ENCODE measurements around the gene CDC14A. TPM values are rescaled to one million over a fixed set of nuclear protein-coding genes. Genes with fewer than 3 reads are reported as not detected.

Gene CDC14A
- total and polyA plus RNA-seq, 2 of the 8 experiments (the other 6 are each of a cell fraction or from before 2014, with no cell fraction given) = 3.2 to 8.9 TPM

DNA sequence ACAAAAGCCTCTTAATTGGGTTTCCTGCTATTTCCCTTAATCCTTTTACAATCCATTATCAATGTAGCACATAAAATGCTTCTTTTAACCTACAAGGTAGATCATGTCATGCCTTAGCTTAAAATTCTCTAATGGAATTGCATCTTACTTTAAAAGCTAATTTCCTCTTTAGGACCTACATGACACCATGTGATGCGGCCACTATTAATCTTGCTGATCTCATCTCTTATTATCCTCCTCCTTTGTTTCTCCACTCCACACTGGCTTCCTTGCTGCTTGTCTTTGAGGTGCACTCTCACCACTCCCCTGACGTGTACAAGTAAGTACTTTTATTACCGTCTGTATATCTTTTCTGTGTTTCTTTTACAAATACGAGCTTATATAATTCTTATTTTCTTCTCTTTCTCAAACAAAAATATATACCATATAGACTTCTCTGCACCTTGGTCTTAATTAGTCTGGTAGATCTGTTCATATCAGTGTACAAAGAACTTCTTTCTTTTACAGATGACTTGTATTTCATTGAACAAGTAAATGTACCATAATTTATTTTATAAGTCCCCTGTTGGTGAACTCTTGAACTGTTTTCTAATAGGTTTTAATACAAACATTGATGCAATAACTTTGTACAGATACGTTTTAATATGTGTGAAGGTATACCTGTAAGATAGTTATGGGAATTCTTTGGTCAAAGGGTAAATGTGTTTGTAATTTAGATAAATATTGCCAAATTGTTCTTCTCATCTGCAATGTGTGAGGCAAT, 213.8 kb downstream of the CDC14A start:
- H3K79me1 ChIP-seq (ENCODE audit: low read depth, low read length) = no peaks in the 10 kb centered on the region
- no peaks in the 10 kb centered on the region for H3K36me3 ChIP-seq (ENCODE audit: control insufficient read depth in 2 of 4, insufficient read depth in 4 of 4, low read length in 3 of 4)
- no peak overlapping the region for H2BK120ac ChIP-seq (replicated peaks; ENCODE audit: low read depth, low read length)
- no peak overlapping the region for H4K5ac ChIP-seq (ENCODE audit: insufficient read length, low read depth, low read length)
- POLR2A ChIA-PET (ENCODE audit: partially characterized antibody) = no interaction called here
- no peak for DNase-seq (ENCODE audit: low read depth in 1 of 2, low spot score in 2 of 2)
- H3K27ac ChIP-seq (ENCODE audit: low read depth, low read length) = no peak overlapping the region
- H3K4me2 ChIP-seq (ENCODE audit: insufficient read depth in 1 of 2, low read depth in 2 of 2, low read length in 2 of 2) = no peak overlapping the region
- no peaks in the 10 kb centered on the region for H3K23me2 ChIP-seq (ENCODE audit: low read depth, low read length)
- FAIRE-seq = no peak
- no peak overlapping the region for H2AK5ac ChIP-seq (ENCODE audit: low read depth, low read length)
- no peaks in the 10 kb centered on the region for H3K27me3 ChIP-seq (replicated peaks in 1 of 4; ENCODE audit: control insufficient read depth in 3 of 4, extremely low read depth in 1 of 4, insufficient read depth in 3 of 4, low read length in 3 of 4)
- no peak overlapping the region for H3K4me3 ChIP-seq (ENCODE audit: extremely low read depth in 1 of 4, insufficient read depth in 2 of 4, low read depth in 3 of 4, low read length in 4 of 4)
- H3K4ac ChIP-seq (replicated peaks; ENCODE audit: insufficient read length, low read depth, low read length) = no peak overlapping the region
- CTCF ChIA-PET (ENCODE audit: partially characterized antibody) = interaction anchor here (1.0 to 1.5 kb wide), 2 partner anchors 10 to 254 kb away, joined by 3 read pairs; no protein-coding TSS in a partner anchor
- no peak overlapping the region for H2BK20ac ChIP-seq (ENCODE audit: low read length)
- H2BK5ac ChIP-seq (ENCODE audit: low read depth, low read length) = no peak overlapping the region
- H2BK15ac ChIP-seq (ENCODE audit: low read length) = no peak overlapping the region
- no peak overlapping the region for H3K23ac ChIP-seq (ENCODE audit: insufficient read length)
- H3K79me2 ChIP-seq (ENCODE audit: control insufficient read depth in 1 of 2, insufficient read depth in 2 of 2, low read length in 2 of 2) = no peaks in the 10 kb centered on the region
- H2BK12ac ChIP-seq (ENCODE audit: low read depth, low read length) = no peak overlapping the region
- no peaks in the 10 kb centered on the region for H4K20me1 ChIP-seq (replicated peaks in 1 of 2; ENCODE audit: control insufficient read depth in 1 of 2, insufficient read depth in 2 of 2, low read length in 2 of 2)
- no peak for TF ChIP-seq NANOG (IDR thresholded peaks at IDR 0.05; ENCODE audit: insufficient read depth, low read depth, low read length, poor library complexity, severe bottlenecking)
- no peak overlapping the region for H3K56ac ChIP-seq (replicated peaks; ENCODE audit: insufficient read length, low read depth, low read length)
- no peak overlapping the region for H3K9ac ChIP-seq (replicated peaks in 1 of 4; ENCODE audit: extremely low read depth in 1 of 4, low read depth in 3 of 4, low read length in 3 of 4)
- no peaks in the 10 kb centered on the region for H3K9me3 ChIP-seq (ENCODE audit: insufficient read depth in 2 of 2, low read depth in 1 of 2, low read length in 1 of 2)
- H3K14ac ChIP-seq (ENCODE audit: insufficient read length) = no peak overlapping the region
- H2AFZ ChIP-seq (ENCODE audit: low read length) = no peak overlapping the region
- WGBS, 2 experiments (ENCODE audit: extremely low coverage in 1 of 2, insufficient coverage in 1 of 2, insufficient read length in 1 of 2, insufficient replicate concordance in 2 of 2, low coverage in 1 of 2, low lambda C conversion rate in 2 of 2, missing lambda C conversion rate in 1 of 2) = 81 to 100% methylated on average over 1 to 5 of the region's 5 CpGs
- H3K18ac ChIP-seq (ENCODE audit: extremely low read depth, low read length) = no peak overlapping the region
- H3K4me1 ChIP-seq (replicated peaks in 1 of 4; ENCODE audit: control insufficient read depth in 3 of 4, insufficient read depth in 4 of 4, low read length in 3 of 4) = no peaks in the 10 kb centered on the region
- no peak overlapping the region for H4K91ac ChIP-seq (replicated peaks; ENCODE audit: insufficient read length, low read length)
- no peak overlapping the region for H4K8ac ChIP-seq (ENCODE audit: extremely low read depth, insufficient read depth, low read length)

All from H1 (cell line).